ENCODE measurements around the gene TRPM5. TPM values are rescaled to one million over a fixed set of nuclear protein-coding genes. Genes with fewer than 3 reads are reported as not detected.

The TRPM5 gene
- total and polyA plus RNA-seq, 2 of the 4 experiments (the other 2 are of a cell fraction): not detected

DNA sequence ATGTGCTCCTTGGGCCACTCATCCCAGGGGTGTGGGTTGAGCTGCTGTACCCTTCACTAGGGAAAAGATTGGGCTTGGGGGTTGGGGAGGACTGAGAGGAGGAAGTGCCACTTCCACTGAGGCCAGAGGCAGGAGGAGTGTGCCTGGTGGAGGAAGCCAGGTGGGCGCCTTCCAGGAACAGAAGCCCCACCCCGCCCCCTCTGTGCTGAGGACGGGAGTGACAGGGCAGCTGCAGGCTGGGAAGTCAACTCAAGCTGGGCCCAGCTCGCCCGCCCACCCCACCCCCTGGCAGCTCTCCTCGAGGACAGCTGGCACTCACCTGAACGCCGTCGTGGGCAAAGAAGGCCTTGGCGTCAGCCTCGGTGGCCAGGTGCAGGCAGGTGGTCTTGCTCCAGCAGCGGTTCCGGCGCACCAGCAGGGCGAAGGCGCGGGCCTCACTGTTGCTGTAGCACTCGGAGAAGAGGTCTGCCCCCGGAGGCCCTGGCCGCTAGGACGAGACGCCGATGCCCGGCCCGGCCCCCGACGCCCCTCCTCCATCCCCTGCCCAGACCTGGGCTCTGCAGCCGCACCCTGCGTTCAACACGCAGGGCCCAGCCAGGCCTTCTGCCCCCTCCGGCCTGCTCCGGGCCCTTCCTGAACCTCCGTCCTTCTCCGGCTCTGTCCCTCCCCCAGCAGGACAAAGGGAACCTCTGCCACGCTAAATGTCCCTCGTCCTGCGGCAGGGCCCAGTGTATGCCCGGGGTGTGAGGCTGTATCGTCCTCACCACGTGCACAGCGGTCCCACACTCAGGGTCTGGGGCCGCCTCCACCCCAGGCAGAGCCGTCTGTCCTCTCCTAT, 30.4 kb downstream of the TRPM5 start:
- DNase-seq (no peak), ATAC-seq (ENCODE audit: low read depth) (no peak)
- no peak overlapping the region for H3K27ac ChIP-seq (ENCODE audit: insufficient read depth, low read length)
- no peak overlapping the region for H2BK5ac ChIP-seq (ENCODE audit: low read depth, low read length, poor library complexity, severe bottlenecking)
- H3K36me3 ChIP-seq (ENCODE audit: control insufficient read depth, insufficient read depth, low read length): no peaks in the 10 kb centered on the region
- POLR2A ChIA-PET (ENCODE audit: unreplicated experiment): no interaction called here
- peaks cover 16% of the 10 kb centered on the region for H3K27me3 ChIP-seq (ENCODE audit: control insufficient read depth, insufficient read depth, low read length)
- in situ Hi-C loops (cut with MboI; ENCODE audit: low sequenced_read_pairs): no loop called here
- BruUV-seq (replicated peaks): no TSS peak
- no peak overlapping the region for H4K5ac ChIP-seq (ENCODE audit: low read depth, low read length)
- H3K14ac ChIP-seq (replicated peaks; ENCODE audit: low read depth, low read length): no peak overlapping the region
- no peak overlapping the region for H4K91ac ChIP-seq (ENCODE audit: insufficient read depth, low read depth, low read length)
- no peak overlapping the region for H3K4me3 ChIP-seq (ENCODE audit: insufficient read depth, low read depth, low read length)
- H4K20me1 ChIP-seq (ENCODE audit: insufficient read depth, low read length): no peaks in the 10 kb centered on the region
- H3K79me1 ChIP-seq (ENCODE audit: low read depth in 1 of 2, low read length in 2 of 2): no peaks in the 10 kb centered on the region
- WGBS, 2 experiments (ENCODE audit: extremely low coverage in 2 of 2, insufficient read length in 1 of 2): 69% methylated on average over 12 of the region's 43 CpGs; no CpG with 5 or more reads in 1 of the 2 experiments
- H4K8ac ChIP-seq (ENCODE audit: low read depth in 2 of 2, low read length in 2 of 2): no peak overlapping the region
- no peak overlapping the region for H3K4ac ChIP-seq (ENCODE audit: low read depth, low read length)
- no peak overlapping the region for H2AK5ac ChIP-seq (ENCODE audit: low read depth, low read length)
- no peak overlapping the region for H2AK9ac ChIP-seq (replicated peaks; ENCODE audit: low read depth, low read length, poor library complexity)
- no peaks in the 10 kb centered on the region for H3K4me1 ChIP-seq (ENCODE audit: control insufficient read depth, insufficient read depth, low read length)
- no peaks in the 10 kb centered on the region for H3K9me1 ChIP-seq (ENCODE audit: insufficient read depth, low read length)
- no peak overlapping the region for H2AFZ ChIP-seq (replicated peaks; ENCODE audit: low read length, poor library complexity)
- CTCF ChIA-PET: interaction anchor here (0.6 to 1.6 kb wide), 2 partner anchors 109 to 1321 kb away, joined by 3 to 6 read pairs; no protein-coding TSS in a partner anchor
- no peak overlapping the region for H3K56ac ChIP-seq (ENCODE audit: extremely low read depth, insufficient read depth, low read length)
- H3K23ac ChIP-seq (ENCODE audit: low read depth, low read length): no peak overlapping the region
- H2BK120ac ChIP-seq (ENCODE audit: low read depth, low read length): no peak overlapping the region
- intact Hi-C loops (cut with micrococcal nuclease): no loop called here
- H3K9ac ChIP-seq (ENCODE audit: low read depth, low read length): no peak overlapping the region
- H3K18ac ChIP-seq (ENCODE audit: low read depth, low read length): no peak overlapping the region
- no peak overlapping the region for H2BK20ac ChIP-seq (ENCODE audit: low read depth, low read length)
- H2BK15ac ChIP-seq (ENCODE audit: low read depth, low read length): no peak overlapping the region
- dilution Hi-C loops (cut with HindIII; ENCODE audit: low sequenced_read_pairs, unreplicated experiment): no loop called here
- no peaks in the 10 kb centered on the region for H3K9me3 ChIP-seq (ENCODE audit: control insufficient read depth, insufficient read depth, low read length)
- H3K4me2 ChIP-seq (ENCODE audit: low read depth, low read length): no peak overlapping the region
- TF ChIP-seq RAD21 (IDR thresholded peaks at IDR 0.05; ENCODE audit: low read length) (no peak), MAZ (IDR thresholded peaks at IDR 0.05; ENCODE audit: borderline replicate concordance, low read depth, low read length) (no peak), ELK1 (IDR thresholded peaks at IDR 0.05; ENCODE audit: borderline replicate concordance, low read depth, low read length) (no peak), POLR2A (IDR thresholded peaks at IDR 0.05; ENCODE audit: low read depth, low read length) (no peak), BHLHE40 (IDR thresholded peaks at IDR 0.05; ENCODE audit: low read depth, low read length) (no peak), CHD1 (IDR thresholded peaks at IDR 0.05; ENCODE audit: low read depth, low read length) (no peak), RFX5 (IDR thresholded peaks at IDR 0.05; ENCODE audit: low read depth, low read length) (no peak), CEBPB (IDR thresholded peaks at IDR 0.05; ENCODE audit: low read depth, low read length) (no peak), USF2 (IDR thresholded peaks at IDR 0.05; ENCODE audit: low read depth, low read length) (no peak), RCOR1 (IDR thresholded peaks at IDR 0.05; ENCODE audit: insufficient replicate concordance, low read length) (no peak), MXI1 (IDR thresholded peaks at IDR 0.05; ENCODE audit: borderline replicate concordance, low read depth, low read length) (no peak), NFE2L2 (IDR thresholded peaks at IDR 0.05; ENCODE audit: low read depth, low read length) (no peak), SMC3 (IDR thresholded peaks at IDR 0.05; ENCODE audit: low read depth, low read length) (no peak), MAFK (IDR thresholded peaks at IDR 0.05; ENCODE audit: low read depth, low read length) (no peak)
- TF ChIP-seq, protein P1, sequence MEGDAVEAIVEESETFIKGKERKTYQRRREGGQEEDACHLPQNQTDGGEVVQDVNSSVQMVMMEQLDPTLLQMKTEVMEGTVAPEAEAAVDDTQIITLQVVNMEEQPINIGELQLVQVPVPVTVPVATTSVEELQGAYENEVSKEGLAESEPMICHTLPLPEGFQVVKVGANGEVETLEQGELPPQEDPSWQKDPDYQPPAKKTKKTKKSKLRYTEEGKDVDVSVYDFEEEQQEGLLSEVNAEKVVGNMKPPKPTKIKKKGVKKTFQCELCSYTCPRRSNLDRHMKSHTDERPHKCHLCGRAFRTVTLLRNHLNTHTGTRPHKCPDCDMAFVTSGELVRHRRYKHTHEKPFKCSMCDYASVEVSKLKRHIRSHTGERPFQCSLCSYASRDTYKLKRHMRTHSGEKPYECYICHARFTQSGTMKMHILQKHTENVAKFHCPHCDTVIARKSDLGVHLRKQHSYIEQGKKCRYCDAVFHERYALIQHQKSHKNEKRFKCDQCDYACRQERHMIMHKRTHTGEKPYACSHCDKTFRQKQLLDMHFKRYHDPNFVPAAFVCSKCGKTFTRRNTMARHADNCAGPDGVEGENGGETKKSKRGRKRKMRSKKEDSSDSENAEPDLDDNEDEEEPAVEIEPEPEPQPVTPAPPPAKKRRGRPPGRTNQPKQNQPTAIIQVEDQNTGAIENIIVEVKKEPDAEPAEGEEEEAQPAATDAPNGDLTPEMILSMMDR (conservative IDR thresholded peaks at IDR 0.05; ENCODE audit: low read depth, low read length): no peak
